Measurements from ENCODE around the gene JAKMIP1.

The JAKMIP1 gene

GRCh38 chr4:6097581-6097980, 102.8 kb downstream of the JAKMIP1 start:
- ATAC-seq (ENCODE audit: low read depth) (no peak), DNase-seq (ENCODE audit: low spot score) (no peak)
- Histone ChIP-seq H3K27ac (ENCODE audit: poor library complexity, severe bottlenecking) (no peak overlapping the region), H3K27me3 (ENCODE audit: insufficient read depth, poor library complexity, severe bottlenecking) (peaks cover 7% of the 10 kb centered on the region), H3K9me3 (ENCODE audit: severe bottlenecking) (no peaks in the 10 kb centered on the region), H3K36me3 (ENCODE audit: low read depth) (no peaks in the 10 kb centered on the region), H3K4me1 (ENCODE audit: insufficient read depth, poor library complexity, severe bottlenecking) (no peaks in the 10 kb centered on the region), H3K4me3 (ENCODE audit: severe bottlenecking) (no peak overlapping the region)
- no peak for TF ChIP-seq CTCF (IDR thresholded peaks at IDR 0.05; ENCODE audit: poor library complexity, severe bottlenecking)

GRCh38 chr4:6095897-6096296, 104.5 kb downstream of the JAKMIP1 start:
- Histone ChIP-seq H3K4me1 (ENCODE audit: insufficient read depth, poor library complexity, severe bottlenecking) (no peaks in the 10 kb centered on the region), H3K9me3 (ENCODE audit: severe bottlenecking) (no peaks in the 10 kb centered on the region), H3K27ac (ENCODE audit: poor library complexity, severe bottlenecking) (no peak overlapping the region), H3K27me3 (ENCODE audit: insufficient read depth, poor library complexity, severe bottlenecking) (peaks cover 5% of the 10 kb centered on the region), H3K36me3 (ENCODE audit: low read depth) (no peaks in the 10 kb centered on the region), H3K4me3 (ENCODE audit: severe bottlenecking) (no peak overlapping the region)
- no peak for DNase-seq (ENCODE audit: low spot score)
- no peak for TF ChIP-seq CTCF (IDR thresholded peaks at IDR 0.05; ENCODE audit: poor library complexity, severe bottlenecking)
- no peak for ATAC-seq (ENCODE audit: low read depth)

- no peak for TF ChIP-seq CTCF (IDR thresholded peaks at IDR 0.05; ENCODE audit: poor library complexity, severe bottlenecking)
- Histone ChIP-seq H3K9me3 (ENCODE audit: severe bottlenecking) (no peaks in the 10 kb centered on the region), H3K4me1 (ENCODE audit: insufficient read depth, poor library complexity, severe bottlenecking) (no peaks in the 10 kb centered on the region), H3K27me3 (ENCODE audit: insufficient read depth, poor library complexity, severe bottlenecking) (peaks cover 5% of the 10 kb centered on the region), H3K27ac (ENCODE audit: poor library complexity, severe bottlenecking) (no peak overlapping the region), H3K4me3 (ENCODE audit: severe bottlenecking) (no peak overlapping the region), H3K36me3 (ENCODE audit: low read depth) (no peaks in the 10 kb centered on the region)
- ATAC-seq (ENCODE audit: low read depth) (peak; percentile 62; the same call in 2 of the 3 replicates), DNase-seq (ENCODE audit: low spot score) (no peak)
These were observed 105.2 kb downstream of the JAKMIP1 start for GRCh38 chr4:6095023-6095752.

GRCh38 chr4:6093671-6094070, 106.7 kb downstream of the JAKMIP1 start:
- no peak for ATAC-seq (ENCODE audit: low read depth)
- Histone ChIP-seq H3K9me3 (ENCODE audit: severe bottlenecking) (no peaks in the 10 kb centered on the region), H3K36me3 (ENCODE audit: low read depth) (no peaks in the 10 kb centered on the region), H3K4me3 (ENCODE audit: severe bottlenecking) (no peak overlapping the region), H3K27ac (ENCODE audit: poor library complexity, severe bottlenecking) (no peak overlapping the region), H3K4me1 (ENCODE audit: insufficient read depth, poor library complexity, severe bottlenecking) (no peaks in the 10 kb centered on the region), H3K27me3 (ENCODE audit: insufficient read depth, poor library complexity, severe bottlenecking) (peaks cover 5% of the 10 kb centered on the region)
- no peak for TF ChIP-seq CTCF (IDR thresholded peaks at IDR 0.05; ENCODE audit: poor library complexity, severe bottlenecking)
- DNase-seq (ENCODE audit: low spot score), result no peak

- Histone ChIP-seq H3K27ac (ENCODE audit: poor library complexity, severe bottlenecking) (no peak overlapping the region), H3K9me3 (ENCODE audit: severe bottlenecking) (no peaks in the 10 kb centered on the region), H3K4me1 (ENCODE audit: insufficient read depth, poor library complexity, severe bottlenecking) (no peaks in the 10 kb centered on the region), H3K27me3 (ENCODE audit: insufficient read depth, poor library complexity, severe bottlenecking) (peaks cover 10% of the 10 kb centered on the region), H3K36me3 (ENCODE audit: low read depth) (no peaks in the 10 kb centered on the region), H3K4me3 (ENCODE audit: severe bottlenecking) (no peak overlapping the region)
- ATAC-seq (ENCODE audit: low read depth) (no peak), DNase-seq (ENCODE audit: low spot score) (no peak)
- no peak for TF ChIP-seq CTCF (IDR thresholded peaks at IDR 0.05; ENCODE audit: poor library complexity, severe bottlenecking)
These were observed 107.4 kb downstream of the JAKMIP1 start for GRCh38 chr4:6092971-6093370.
